ENCODE data around the gene ERICH4. TPM values are rescaled to one million over a fixed set of nuclear protein-coding genes. Genes with fewer than 3 reads are reported as not detected.
"Not testable (repeated sequence)": the region's sequence is repeated elsewhere in the genome, so short reads cannot be mapped to it uniquely, and the experiment has no call there.

The ERICH4 gene
- total RNA-seq, 1 donor, result not detected

- no peak overlapping the region for H3K4me2 ChIP-seq (ENCODE audit: insufficient read depth, low read length)
- H3K4me1 ChIP-seq (ENCODE audit: insufficient read depth, low read length), result no peaks in the 10 kb centered on the region
- H4K20me1 ChIP-seq (ENCODE audit: insufficient read depth, low read length), result no peaks in the 10 kb centered on the region
- no peak overlapping the region for H3K4me3 ChIP-seq (ENCODE audit: insufficient read depth, low read length)
- no peak overlapping the region for H3K27ac ChIP-seq (ENCODE audit: low read depth, low read length)
- no peak for TF ChIP-seq CTCF (IDR thresholded peaks at IDR 0.05; ENCODE audit: extremely low read depth, low read depth, low read length)
- H3K79me2 ChIP-seq (ENCODE audit: insufficient read depth, low read length), result no peaks in the 10 kb centered on the region
- no peak for DNase-seq (ENCODE audit: insufficient read length, low spot score, missing footprints)
- H3K9me3 ChIP-seq (ENCODE audit: low read depth, low read length), result no peaks in the 10 kb centered on the region
- no peaks in the 10 kb centered on the region for H3K36me3 ChIP-seq (ENCODE audit: insufficient read depth, low read length)
- peaks cover 8% of the 10 kb centered on the region for H3K27me3 ChIP-seq (ENCODE audit: insufficient read depth, low read length)
- no peak overlapping the region for H2AFZ ChIP-seq (ENCODE audit: low read length)
Observed at GRCh38 chr19:41484822-41485221, 41.9 kb downstream of the ERICH4 start.

GRCh38 chr19:41486953-41487352 is 44.0 kb downstream of the ERICH4 start:
- H3K79me2 ChIP-seq (ENCODE audit: insufficient read depth, low read length); H3K4me2 ChIP-seq (ENCODE audit: insufficient read depth, low read length); H3K4me3 ChIP-seq (ENCODE audit: insufficient read depth, low read length); H3K9me3 ChIP-seq (ENCODE audit: low read depth, low read length); DNase-seq (ENCODE audit: insufficient read length, low spot score, missing footprints); H3K27me3 ChIP-seq (ENCODE audit: insufficient read depth, low read length); H4K20me1 ChIP-seq (ENCODE audit: insufficient read depth, low read length); H3K4me1 ChIP-seq (ENCODE audit: insufficient read depth, low read length); H3K36me3 ChIP-seq (ENCODE audit: insufficient read depth, low read length); H3K27ac ChIP-seq (ENCODE audit: low read depth, low read length); H2AFZ ChIP-seq (ENCODE audit: low read length): not testable (repeated sequence)

GRCh38 chr19:41492843-41493242 is 49.9 kb downstream of the ERICH4 start:
- H4K20me1 ChIP-seq (ENCODE audit: insufficient read depth, low read length), result no peaks in the 10 kb centered on the region
- H3K4me3 ChIP-seq (ENCODE audit: insufficient read depth, low read length), result no peak overlapping the region
- H3K79me2 ChIP-seq (ENCODE audit: insufficient read depth, low read length), result no peaks in the 10 kb centered on the region
- no peak overlapping the region for H3K4me2 ChIP-seq (ENCODE audit: insufficient read depth, low read length)
- no peak for TF ChIP-seq CTCF (IDR thresholded peaks at IDR 0.05; ENCODE audit: extremely low read depth, low read depth, low read length)
- no peaks in the 10 kb centered on the region for H3K4me1 ChIP-seq (ENCODE audit: insufficient read depth, low read length)
- no peaks in the 10 kb centered on the region for H3K27me3 ChIP-seq (ENCODE audit: insufficient read depth, low read length)
- H3K9me3 ChIP-seq (ENCODE audit: low read depth, low read length), result no peaks in the 10 kb centered on the region
- no peak for DNase-seq (ENCODE audit: insufficient read length, low spot score, missing footprints)
- H3K36me3 ChIP-seq (ENCODE audit: insufficient read depth, low read length), result no peaks in the 10 kb centered on the region
- no peak overlapping the region for H3K27ac ChIP-seq (ENCODE audit: low read depth, low read length)
- no peak overlapping the region for H2AFZ ChIP-seq (ENCODE audit: low read length)

Small RNA genes within 50 kb of the gene (small RNA-seq; reads per million reads assigned to genes)
- gene RF00017, result not detected

Other genes with a start within 250 kb of the ERICH4 start
- not detected in 2 replicates for gene CYP2S1, start 249.9 kb upstream of the ERICH4 start, total RNA-seq
- gene AXL, start 223.9 kb upstream of the ERICH4 start, total RNA-seq, result 355 and 368 TPM in 2 replicates
- 113 and 114 TPM in 2 replicates for gene HNRNPUL1, start 178.8 kb upstream of the ERICH4 start, total RNA-seq
- 9.0 and 11.2 TPM in 2 replicates for gene CCDC97, start 133.0 kb upstream of the ERICH4 start, total RNA-seq
- 17.4 and 21.2 TPM in 2 replicates for gene TGFB1, start 89.2 kb upstream of the ERICH4 start, total RNA-seq
- gene B9D2, start 79.0 kb upstream of the ERICH4 start, total RNA-seq, result 5.6 and 6.5 TPM in 2 replicates
- 5.9 and 6.2 TPM in 2 replicates for gene TMEM91, start 66.6 kb upstream of the ERICH4 start, total RNA-seq
- gene EXOSC5, start 45.8 kb upstream of the ERICH4 start, total RNA-seq, result 13.3 and 14.5 TPM in 2 replicates
- 33.9 and 37.3 TPM in 2 replicates for gene BCKDHA, start 45.3 kb upstream of the ERICH4 start, total RNA-seq
- gene B3GNT8, start 15.8 kb upstream of the ERICH4 start, total RNA-seq, result 0.59 and 0.72 TPM in 2 replicates
- gene DMAC2, start 3.2 kb upstream of the ERICH4 start, total RNA-seq, result 27.4 and 30.0 TPM in 2 replicates
- gene CEACAM21, start 133.0 kb downstream of the ERICH4 start, total RNA-seq, result not detected in 2 replicates
- gene CEACAM4, start 183.9 kb downstream of the ERICH4 start, total RNA-seq, result not detected in 2 replicates
- not detected in 2 replicates for gene CEACAM7, start 245.1 kb downstream of the ERICH4 start, total RNA-seq

Data from osteoblast (primary cell).